22Rv1 (cell line): ENCODE measurements around the gene CD14.

Experiments used
- H3K27ac ChIP-seq: fragments of 450-650 bp; 2 replicates; pipeline ENCODE4 v1.5.1; 2017
- CTCF ChIP-seq: fragments of 450-650 bp; IDR thresholded peaks from 2 replicates; pipeline ENCODE4 v1.5.1; 2017; ENCODE audit warnings: mild to moderate bottlenecking
- ZFX ChIP-seq: fragments of 450-650 bp; IDR thresholded peaks from 2 replicates; pipeline ENCODE4 v1.6.1; 2017; ENCODE audit warnings: antibody characterized with exemption, borderline replicate concordance

The CD14 gene

GRCh38 chr5:140633021-140633471 lies at the start of gene CD14:
TSS of gene CD14 (minus strand) at chr5:140633175. CDS start at chr5:140633071, 104 bp downstream.
- TF ChIP-seq CTCF (no peak), ZFX (no peak)

GRCh38 chr5:140678993-140679392 lies 46.0 kb upstream of the CD14 start:
- TF ChIP-seq ZFX = no peak
- TF ChIP-seq CTCF = no peak
- no peak overlapping the region for H3K27ac ChIP-seq

More at GRCh38 chr5:140633021-140633471, at the start of gene CD14:
- no peak within 1 kb of the TSS for H3K27ac ChIP-seq

GRCh38 chr5:140677947-140678346 lies 45.0 kb upstream of the CD14 start:
- no peak for TF ChIP-seq CTCF
- no peak for TF ChIP-seq ZFX
- no peak overlapping the region for H3K27ac ChIP-seq

GRCh38 chr5:140674629-140675028 lies 41.7 kb upstream of the CD14 start:
- TF ChIP-seq CTCF (no peak), ZFX (no peak)

GRCh38 chr5:140674211-140674610 lies 41.2 kb upstream of the CD14 start:
- H3K27ac ChIP-seq = no peak overlapping the region
- TF ChIP-seq CTCF = no peak
- no peak for TF ChIP-seq ZFX

More at GRCh38 chr5:140674629-140675028, 41.7 kb upstream of the CD14 start:
- no peak overlapping the region for H3K27ac ChIP-seq

GRCh38 chr5:140673187-140673976 lies 40.4 kb upstream of the CD14 start, which contains the start of gene DND1:
TSS of gene DND1 (minus strand) at chr5:140673576. CDS start at chr5:140673542, 34 bp downstream.
- TF ChIP-seq ZFX (no peak), CTCF (no peak)
- no peak within 1 kb of the TSS for H3K27ac ChIP-seq

GRCh38 chr5:140672455-140673186 lies 39.6 kb upstream of the CD14 start:
- TF ChIP-seq CTCF (no peak), ZFX (no peak)
- no peak overlapping the region for H3K27ac ChIP-seq
